PFSK-1 (cell line): ENCODE results near the gene FTL.

ENCODE experiments used
- POLR2AphosphoS5 ChIP-seq: IDR thresholded peaks from 2 replicates; pipeline ENCODE4 v1.6.1; 2012; ENCODE audit warnings: low read depth, mild to moderate bottlenecking, control low read depth, low read length, moderate library complexity
- TAF1 ChIP-seq: IDR thresholded peaks from 2 replicates; pipeline ENCODE4 v1.6.1; 2012; ENCODE audit warnings: low read length, control low read depth, borderline replicate concordance; ENCODE audit not compliant: insufficient read depth

DNA sequence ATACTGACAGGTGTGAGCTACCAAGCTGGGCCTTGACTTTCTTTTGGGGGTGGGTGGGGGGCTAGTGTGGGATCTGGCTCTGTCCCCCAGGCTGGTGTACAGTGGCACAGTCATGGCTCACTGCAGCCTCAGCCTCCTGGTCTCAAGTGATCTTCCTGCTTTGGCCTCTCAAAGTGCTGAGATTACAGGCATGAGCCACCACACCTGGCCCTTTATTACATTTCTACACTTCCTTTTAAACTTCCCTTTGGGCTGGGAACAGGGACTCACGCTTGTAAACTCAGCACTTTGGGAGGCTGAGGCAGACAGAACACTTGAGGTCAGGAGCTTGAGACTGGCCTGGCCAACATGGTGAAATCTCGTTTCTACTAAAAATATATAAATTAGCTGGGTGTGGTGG is 12.0 kb downstream of the FTL start:
- TF ChIP-seq POLR2AphosphoS5 = no peak
- no peak for TF ChIP-seq TAF1
